ENCODE data around the gene RCN2. TPM values are rescaled to one million over a fixed set of nuclear protein-coding genes. Genes with fewer than 3 reads are reported as not detected.

RCN2 gene
- total and polyA plus RNA-seq, 2 donors, result 42.9 to 108 TPM

GRCh38 chr15:76973362-76973743 lies 41.8 kb downstream of the RCN2 start:
- Histone ChIP-seq H3K4me1 (ENCODE audit: insufficient read depth) (no peaks in the 10 kb centered on the region), H3K4me3 (ENCODE audit: low read depth, low read length) (no peak overlapping the region), H3K36me3 (ENCODE audit: insufficient read depth) (no peaks in the 10 kb centered on the region), H3K27ac (ENCODE audit: low read depth) (no peak overlapping the region)
- DNase-seq (ENCODE audit: extremely low spot score), result no peak
- WGBS, result 31% methylated on average over 4 of the region's 4 CpGs

- DNase-seq (ENCODE audit: extremely low spot score), result no peak
- H3K4me1 ChIP-seq (ENCODE audit: insufficient read depth), result no peaks in the 10 kb centered on the region
- WGBS, result 96% methylated on average over 2 of the region's 2 CpGs
- H3K27ac ChIP-seq (ENCODE audit: low read depth), result no peak overlapping the region
- no peaks in the 10 kb centered on the region for H3K36me3 ChIP-seq (ENCODE audit: insufficient read depth)
- no peak overlapping the region for H3K4me3 ChIP-seq (ENCODE audit: low read depth, low read length)
Measured at GRCh38 chr15:76973906-76974305, 42.4 kb downstream of the RCN2 start.

- 81% methylated on average over 4 of the region's 4 CpGs for WGBS
- no peak overlapping the region for H3K4me3 ChIP-seq (ENCODE audit: low read depth, low read length)
Measured at GRCh38 chr15:76974456-76975036, 43.0 kb downstream of the RCN2 start.

GRCh38 chr15:76976141-76976540 lies 44.6 kb downstream of the RCN2 start:
- Histone ChIP-seq H3K36me3 (ENCODE audit: insufficient read depth) (no peaks in the 10 kb centered on the region), H3K27ac (ENCODE audit: low read depth) (no peak overlapping the region), H3K4me3 (ENCODE audit: low read depth, low read length) (no peak overlapping the region), H3K4me1 (ENCODE audit: insufficient read depth) (no peaks in the 10 kb centered on the region)
- 92% methylated on average over 1 of the region's 1 CpG for WGBS
- no peak for DNase-seq (ENCODE audit: extremely low spot score)

More at GRCh38 chr15:76974456-76975036, 43.0 kb downstream of the RCN2 start:
- no peak for DNase-seq (ENCODE audit: extremely low spot score)
- Histone ChIP-seq H3K36me3 (ENCODE audit: insufficient read depth) (no peaks in the 10 kb centered on the region), H3K27ac (ENCODE audit: low read depth) (no peak overlapping the region), H3K4me1 (ENCODE audit: insufficient read depth) (no peaks in the 10 kb centered on the region)

- no peak for DNase-seq (ENCODE audit: extremely low spot score)
- Histone ChIP-seq H3K4me3 (ENCODE audit: low read depth, low read length) (no peak overlapping the region), H3K27ac (ENCODE audit: low read depth) (no peak overlapping the region), H3K36me3 (ENCODE audit: insufficient read depth) (no peaks in the 10 kb centered on the region), H3K4me1 (ENCODE audit: insufficient read depth) (no peaks in the 10 kb centered on the region)
- 92% methylated on average over 5 of the region's 5 CpGs for WGBS
Measured at GRCh38 chr15:76976572-76977270, 45.2 kb downstream of the RCN2 start.

GRCh38 chr15:76978522-76979330 lies 47.2 kb downstream of the RCN2 start:
- 91% methylated on average over 18 of the region's 18 CpGs for WGBS
- Histone ChIP-seq H3K36me3 (ENCODE audit: insufficient read depth) (no peaks in the 10 kb centered on the region), H3K4me1 (ENCODE audit: insufficient read depth) (no peaks in the 10 kb centered on the region), H3K4me3 (ENCODE audit: low read depth, low read length) (no peak overlapping the region), H3K27ac (ENCODE audit: low read depth) (no peak overlapping the region)
- DNase-seq (ENCODE audit: extremely low spot score), result no peak

GRCh38 chr15:76979331-76979925 lies 47.9 kb downstream of the RCN2 start:
- H3K27ac ChIP-seq (ENCODE audit: low read depth), result no peak overlapping the region
- no peak for DNase-seq (ENCODE audit: extremely low spot score)
- WGBS, result 90% methylated on average over 23 of the region's 23 CpGs
- H3K4me3 ChIP-seq (ENCODE audit: low read depth, low read length), result no peak overlapping the region
- H3K36me3 ChIP-seq (ENCODE audit: insufficient read depth), result no peaks in the 10 kb centered on the region
- H3K4me1 ChIP-seq (ENCODE audit: insufficient read depth), result no peaks in the 10 kb centered on the region

- WGBS, result 86% methylated on average over 7 of the region's 7 CpGs
- no peak overlapping the region for H3K27ac ChIP-seq (ENCODE audit: low read depth)
- no peaks in the 10 kb centered on the region for H3K4me1 ChIP-seq (ENCODE audit: insufficient read depth)
- no peaks in the 10 kb centered on the region for H3K36me3 ChIP-seq (ENCODE audit: insufficient read depth)
- DNase-seq (ENCODE audit: extremely low spot score), result no peak
- H3K4me3 ChIP-seq (ENCODE audit: low read depth, low read length), result no peak overlapping the region
Measured at GRCh38 chr15:76979996-76980520, 48.5 kb downstream of the RCN2 start.

GRCh38 chr15:76982356-76982755 lies 50.8 kb downstream of the RCN2 start:
- no peaks in the 10 kb centered on the region for H3K36me3 ChIP-seq (ENCODE audit: insufficient read depth)
- no peak for DNase-seq (ENCODE audit: extremely low spot score)
- H3K27ac ChIP-seq (ENCODE audit: low read depth), result no peak overlapping the region
- H3K4me3 ChIP-seq (ENCODE audit: low read depth, low read length), result no peak overlapping the region
- H3K4me1 ChIP-seq (ENCODE audit: insufficient read depth), result no peaks in the 10 kb centered on the region
- WGBS, result 83% methylated on average over 9 of the region's 9 CpGs

- no peak overlapping the region for H3K4me3 ChIP-seq (ENCODE audit: low read depth, low read length)
- H3K36me3 ChIP-seq (ENCODE audit: insufficient read depth), result no peaks in the 10 kb centered on the region
- DNase-seq (ENCODE audit: extremely low spot score), result no peak
- no peak overlapping the region for H3K27ac ChIP-seq (ENCODE audit: low read depth)
- WGBS, result 78% methylated on average over 6 of the region's 6 CpGs
- no peaks in the 10 kb centered on the region for H3K4me1 ChIP-seq (ENCODE audit: insufficient read depth)
Measured at GRCh38 chr15:76982756-76983155, 51.2 kb downstream of the RCN2 start.

GRCh38 chr15:76983590-76984375 lies 52.2 kb downstream of the RCN2 start:
- Histone ChIP-seq H3K4me1 (ENCODE audit: insufficient read depth) (no peaks in the 10 kb centered on the region), H3K27ac (ENCODE audit: low read depth) (no peak overlapping the region), H3K4me3 (ENCODE audit: low read depth, low read length) (no peak overlapping the region), H3K36me3 (ENCODE audit: insufficient read depth) (no peaks in the 10 kb centered on the region)
- DNase-seq (ENCODE audit: extremely low spot score), result no peak
- 86% methylated on average over 4 of the region's 4 CpGs for WGBS

- no peaks in the 10 kb centered on the region for H3K36me3 ChIP-seq (ENCODE audit: insufficient read depth)
- H3K4me1 ChIP-seq (ENCODE audit: insufficient read depth), result no peaks in the 10 kb centered on the region
- no peak overlapping the region for H3K27ac ChIP-seq (ENCODE audit: low read depth)
- no peak overlapping the region for H3K4me3 ChIP-seq (ENCODE audit: low read depth, low read length)
- 89% methylated on average over 3 of the region's 3 CpGs for WGBS
- no peak for DNase-seq (ENCODE audit: extremely low spot score)
Measured at GRCh38 chr15:76986743-76987142, 55.2 kb downstream of the RCN2 start.

GRCh38 chr15:76987276-76987675 lies 55.7 kb downstream of the RCN2 start:
- Histone ChIP-seq H3K4me1 (ENCODE audit: insufficient read depth) (no peaks in the 10 kb centered on the region), H3K27ac (ENCODE audit: low read depth) (no peak overlapping the region), H3K4me3 (ENCODE audit: low read depth, low read length) (no peak overlapping the region), H3K36me3 (ENCODE audit: insufficient read depth) (no peaks in the 10 kb centered on the region)
- no peak for DNase-seq (ENCODE audit: extremely low spot score)
- 90% methylated on average over 6 of the region's 6 CpGs for WGBS

All from urinary bladder (tissue), 4 donors.